H1 (cell line): Measurements from ENCODE around the gene SPTBN5.
"Not testable (repeated sequence)": the region's sequence is repeated elsewhere in the genome, so short reads cannot be mapped to it uniquely, and the experiment has no call there.

Experiments used
- BACH1 ChIP-seq: IDR thresholded peaks from 2 replicates; pipeline ENCODE4 v1.6.1; 2012; ENCODE audit warnings: low read length, improper control_type of control experiment
- CBX5 ChIP-seq: fragments of 300-800, 300-1000 bp; sonication (generic); IDR thresholded peaks from 2 replicates; pipeline ENCODE4 v1.7.1; 2016; ENCODE audit warnings: antibody characterized with exemption, low read length, low read depth
- CTCF ChIP-seq, 3 experiments: IDR thresholded peaks; 1 replicate in 2 of 3; 2 replicates in 1 of 3; pipeline versions ENCODE4 v1.5.1 to v1.6.1; 2011; ENCODE audit warnings: low read length in 3 of 3, mild to moderate bottlenecking in 3 of 3, inconsistent platforms in 2 of 3, low read depth in 1 of 3, moderate library complexity in 1 of 3; ENCODE audit not compliant: insufficient read depth in 1 of 3; ENCODE audit errors: control extremely low read depth in 1 of 3
- EP300 ChIP-seq, 2 experiments: IDR thresholded peaks; 1 replicate in 1 of 2; 2 replicates in 1 of 2; pipeline ENCODE4 v1.6.1; 2011 to 2012; ENCODE audit warnings: low read depth in 2 of 2, low read length in 2 of 2, mild to moderate bottlenecking in 2 of 2, borderline replicate concordance in 1 of 2, inconsistent platforms in 1 of 2, moderate library complexity in 1 of 2
- GABPA ChIP-seq: IDR thresholded peaks from 2 replicates; pipeline ENCODE4 v1.6.1; 2011; ENCODE audit warnings: mild to moderate bottlenecking, low read length, moderate library complexity, borderline replicate concordance; ENCODE audit not compliant: insufficient read depth
- PHF8 ChIP-seq: fragments of 200-600 bp; sonication (generic); conservative IDR thresholded peaks from 2 replicates; pipeline ENCODE4 v1.7.1; 2012; ENCODE audit warnings: low read depth, mild to moderate bottlenecking, inconsistent platforms, low read length, moderate library complexity
- POLR2AphosphoS5 ChIP-seq: IDR thresholded peaks from 2 replicates; pipeline ENCODE4 v1.6.1; 2011; ENCODE audit warnings: low read depth, low read length
- SP4 ChIP-seq: IDR thresholded peaks from 2 replicates; pipeline ENCODE4 v1.6.1; 2012; ENCODE audit warnings: low read length, inconsistent platforms

DNA sequence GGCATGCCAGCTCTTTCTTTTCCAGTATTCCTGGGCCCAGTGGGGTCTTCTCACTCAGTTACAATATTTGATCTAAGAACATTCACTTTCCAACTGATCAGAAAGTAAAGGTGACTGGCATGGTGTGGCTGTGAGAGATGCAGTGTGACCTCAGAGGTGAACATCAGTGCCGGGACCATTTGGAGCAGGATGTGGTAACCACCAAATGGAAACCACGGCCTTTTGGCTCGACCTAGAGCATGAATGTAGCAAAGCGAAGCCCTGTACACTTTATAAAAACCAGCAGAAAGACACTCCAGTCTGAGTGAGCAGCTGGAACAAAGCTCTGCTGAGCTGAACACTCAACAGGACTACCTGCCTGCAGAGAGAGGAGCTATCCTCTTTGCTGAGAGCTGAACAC, 62.6 kb downstream of the SPTBN5 start:
- not testable (repeated sequence) for TF ChIP-seq POLR2AphosphoS5; CBX5; EP300 (IDR thresholded peaks at IDR 0.05; ENCODE audit: borderline replicate concordance in 1 of 2, low read depth in 2 of 2, low read length in 2 of 2); GABPA; BACH1; SP4; PHF8; CTCF (IDR thresholded peaks at IDR 0.05; ENCODE audit: control extremely low read depth in 1 of 3, insufficient read depth in 1 of 3, low read depth in 1 of 3, low read length in 3 of 3)
